HL-60 (cell line): Measurements from ENCODE around the gene ERH.

ENCODE experiments used
- DNase-seq, 2 experiments: peaks; one replicate each; pipeline ENCODE4 v3.0.0-alpha.2; 2010 to 2020; ENCODE audit warnings: low read depth in 1 of 2, low spot score in 1 of 2
- H3K27ac ChIP-seq: fragments of 250-450 bp; sonication (Bioruptor Pico); replicated peaks from 2 replicates; pipeline ENCODE4 v1.5.1; 2020; ENCODE audit warnings: mild to moderate bottlenecking, moderate library complexity
- H3K27me3 ChIP-seq: fragments of 250-450 bp; sonication (Bioruptor Pico); 2 replicates; pipeline ENCODE4 v1.5.1; 2021; ENCODE audit warnings: mild to moderate bottlenecking, moderate library complexity; ENCODE audit not compliant: insufficient read depth, poor library complexity, severe bottlenecking
- H3K4me3 ChIP-seq: replicated peaks from 2 replicates; pipeline ENCODE4 v1.5.1; 2011; ENCODE audit warnings: mild to moderate bottlenecking, control low read depth, low read length; ENCODE audit not compliant: insufficient read depth
- CTCF ChIP-seq: IDR thresholded peaks from one replicate; pipeline ENCODE4 v1.5.1; 2011; ENCODE audit warnings: low read length, control low read depth, inconsistent platforms; ENCODE audit not compliant: insufficient read depth
- GABPA ChIP-seq: IDR thresholded peaks from 2 replicates; pipeline ENCODE4 v1.6.1; 2012; ENCODE audit warnings: low read depth
- POLR2AphosphoS5 ChIP-seq: IDR thresholded peaks from 2 replicates; pipeline ENCODE4 v1.6.1; 2012; ENCODE audit warnings: low read depth
- REST ChIP-seq: IDR thresholded peaks from 2 replicates; pipeline ENCODE4 v1.6.1; 2012; ENCODE audit warnings: low read depth; ENCODE audit not compliant: insufficient replicate concordance
- SPI1 ChIP-seq: IDR thresholded peaks from 2 replicates; pipeline ENCODE4 v1.6.1; 2012; ENCODE audit warnings: low read depth, mild to moderate bottlenecking, borderline replicate concordance

ERH gene

GRCh38 chr14:69357544-69358200 lies 40.4 kb downstream of the ERH start:
- H3K27me3 ChIP-seq, result no peaks in the 10 kb centered on the region
- H3K27ac ChIP-seq, result no peak overlapping the region
- no peak overlapping the region for H3K4me3 ChIP-seq
- TF ChIP-seq POLR2AphosphoS5 (no peak), GABPA (no peak), CTCF (no peak), REST (no peak), SPI1 (no peak)
- no peak for DNase-seq

GRCh38 chr14:69356903-69357543 lies 41.1 kb downstream of the ERH start:
- Histone ChIP-seq H3K27ac (no peak overlapping the region), H3K27me3 (no peaks in the 10 kb centered on the region), H3K4me3 (no peak overlapping the region)
- DNase-seq, result no peak
- no peak for TF ChIP-seq POLR2AphosphoS5
- no peak for TF ChIP-seq CTCF
- TF ChIP-seq REST, result no peak
- no peak for TF ChIP-seq SPI1
- TF ChIP-seq GABPA, result no peak

- H3K27ac ChIP-seq, result no peak overlapping the region
- TF ChIP-seq GABPA, result no peak
- H3K27me3 ChIP-seq, result no peaks in the 10 kb centered on the region
- H3K4me3 ChIP-seq, result no peak overlapping the region
- DNase-seq, result no peak
These were observed 42.4 kb downstream of the ERH start for GRCh38 chr14:69355607-69356281.

- no peak for DNase-seq
- Histone ChIP-seq H3K4me3 (no peak overlapping the region), H3K27ac (no peak overlapping the region), H3K27me3 (no peaks in the 10 kb centered on the region)
- TF ChIP-seq GABPA, result no peak
- TF ChIP-seq CTCF, result no peak
- no peak for TF ChIP-seq REST
- TF ChIP-seq SPI1, result no peak
- TF ChIP-seq POLR2AphosphoS5, result no peak
These were observed 42.9 kb downstream of the ERH start for GRCh38 chr14:69355154-69355597.
